ENCODE measurements around the gene MLLT10.

Gene MLLT10

GRCh38 chr10:21501091-21501490 lies 32.9 kb upstream of the MLLT10 start:
- FAIRE-seq = no peak
- DNase-seq (ENCODE audit: low spot score) = no peak

- FAIRE-seq (no peak), DNase-seq (ENCODE audit: low spot score) (no peak)
These were observed 32.2 kb upstream of the MLLT10 start for GRCh38 chr10:21501731-21502347.

DNA sequence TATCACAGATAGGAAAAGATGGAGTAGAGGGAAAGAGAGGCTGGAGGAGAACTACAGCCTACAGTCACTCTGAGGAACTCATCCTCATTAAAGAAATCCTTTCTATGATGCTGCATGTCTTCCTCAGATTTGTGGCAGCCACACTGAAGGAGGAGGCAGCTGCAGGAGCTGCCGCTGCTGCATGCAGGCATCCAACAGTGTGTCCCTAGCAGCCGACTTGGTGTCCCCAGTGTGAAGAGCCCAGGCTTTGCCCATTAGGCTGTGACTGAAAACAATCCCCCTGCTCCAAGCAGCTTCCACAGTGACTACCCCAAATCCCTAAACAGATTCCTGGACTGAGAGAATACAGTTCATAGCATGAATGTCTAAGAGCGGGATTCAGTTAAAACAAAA lies 31.7 kb upstream of the MLLT10 start:
- no peak for FAIRE-seq
- DNase-seq (ENCODE audit: low spot score) = no peak

DNA sequence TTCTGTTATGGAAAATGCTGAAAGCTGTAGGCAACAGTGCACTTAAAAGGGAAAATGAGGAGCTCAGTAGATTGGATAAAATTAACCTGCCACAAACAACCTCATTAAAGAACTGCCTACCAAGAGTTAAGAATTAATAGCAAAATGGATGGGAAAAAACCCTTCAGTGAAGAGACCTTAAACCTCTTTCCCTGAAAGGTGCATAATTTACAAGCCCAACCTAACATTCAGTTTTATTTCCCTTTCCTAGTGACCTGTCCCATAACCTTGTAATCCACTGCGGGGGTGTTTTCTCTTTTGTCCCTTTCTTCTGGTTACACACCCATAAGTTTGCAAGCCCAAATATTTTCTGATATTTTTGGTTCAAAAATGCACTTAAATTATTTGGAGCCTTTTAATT lies 30.5 kb upstream of the MLLT10 start:
- DNase-seq (ENCODE audit: low spot score) (no peak), FAIRE-seq (no peak)

DNA sequence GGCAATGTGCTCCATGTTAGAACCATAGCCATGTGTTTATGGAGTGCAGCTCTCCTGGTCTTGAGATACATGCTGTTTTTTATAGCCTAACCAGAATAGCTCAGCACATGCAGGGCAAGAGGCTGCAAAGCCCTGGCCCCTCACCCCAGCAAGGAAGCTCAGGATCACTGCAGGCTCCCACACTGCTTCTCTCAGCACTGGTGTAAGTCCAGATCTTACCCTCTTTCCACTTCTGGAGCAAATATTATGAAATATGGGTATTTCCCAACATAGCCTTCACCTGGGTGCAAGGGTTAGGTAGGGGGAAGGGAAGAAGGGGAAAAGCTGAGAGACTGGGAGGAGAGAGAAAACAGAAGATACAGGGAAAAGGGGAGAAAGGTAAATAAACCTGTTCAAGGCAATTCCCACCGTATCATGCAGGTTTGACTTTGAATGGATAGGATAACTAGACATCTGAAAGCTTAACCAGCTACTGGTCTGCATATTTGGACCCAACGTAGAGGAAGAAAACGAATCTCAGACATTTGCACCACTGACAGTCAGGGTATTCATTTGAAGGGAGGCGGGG lies 28.2 kb upstream of the MLLT10 start:
- DNase-seq (ENCODE audit: low spot score) (no peak), FAIRE-seq (no peak)

DNA sequence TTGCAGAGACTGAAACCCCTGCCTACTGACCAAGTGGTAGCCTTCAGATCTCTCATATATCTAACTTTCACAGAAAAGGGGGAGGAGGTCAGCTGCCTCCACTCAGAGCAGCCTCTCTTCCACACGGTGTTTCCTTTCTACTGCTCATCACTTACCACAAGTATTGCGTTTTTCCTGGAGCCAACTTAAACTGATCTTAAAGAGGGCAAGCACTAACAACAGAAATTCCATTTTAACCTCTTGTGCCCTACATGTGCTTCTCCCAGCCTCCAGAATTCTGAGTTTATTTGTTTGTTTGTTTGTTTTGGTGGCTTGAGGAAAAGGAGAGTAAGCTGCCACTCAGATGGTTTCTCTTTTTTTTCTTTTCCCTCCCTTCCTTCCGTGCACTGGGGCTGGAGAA lies 27.7 kb upstream of the MLLT10 start:
- no peak for DNase-seq (ENCODE audit: low spot score)
- FAIRE-seq = no peak

GRCh38 chr10:21507150-21507549 lies 26.9 kb upstream of the MLLT10 start:
- FAIRE-seq = no peak

DNA sequence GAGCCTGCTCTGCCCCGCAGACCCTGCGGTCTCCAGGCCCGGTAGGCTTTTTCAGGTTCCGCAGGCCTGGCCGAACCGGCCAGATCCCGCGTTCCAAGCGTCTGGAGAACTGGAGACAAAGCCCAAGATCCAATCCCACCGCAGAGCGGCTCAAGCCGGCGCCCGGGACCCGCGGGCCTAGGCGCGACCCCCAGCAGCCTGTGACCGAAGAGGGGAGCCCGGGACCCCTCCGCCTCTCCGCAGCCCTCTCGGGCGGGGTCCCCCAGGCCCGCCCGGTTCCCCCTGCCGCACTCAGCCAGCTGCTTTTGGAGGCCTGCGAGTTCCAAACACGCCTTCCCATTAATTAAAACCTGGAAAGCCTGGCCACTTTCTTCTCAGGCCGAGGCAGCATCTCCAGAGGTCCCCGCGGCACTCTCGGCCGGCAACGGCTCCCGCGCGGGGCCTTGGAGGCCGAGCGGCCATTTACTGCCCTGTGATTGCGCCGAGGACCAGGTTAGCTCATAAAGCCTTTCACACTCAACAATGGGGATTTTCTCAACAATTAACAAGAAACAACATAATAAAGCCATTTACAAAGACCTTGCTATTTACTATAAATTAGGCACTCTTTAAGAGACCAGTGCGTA lies 25.2 kb upstream of the MLLT10 start:
- no peak for FAIRE-seq
- DNase-seq (ENCODE audit: low spot score) = no peak

More at GRCh38 chr10:21507150-21507549, 26.9 kb upstream of the MLLT10 start:
- DNase-seq (ENCODE audit: low spot score) = no peak

GRCh38 chr10:21509341-21510240 lies 24.4 kb upstream of the MLLT10 start:
- no peak for DNase-seq (ENCODE audit: low spot score)
- no peak for FAIRE-seq

GRCh38 chr10:21510241-21511094 lies 23.6 kb upstream of the MLLT10 start:
- no peak for FAIRE-seq

DNA sequence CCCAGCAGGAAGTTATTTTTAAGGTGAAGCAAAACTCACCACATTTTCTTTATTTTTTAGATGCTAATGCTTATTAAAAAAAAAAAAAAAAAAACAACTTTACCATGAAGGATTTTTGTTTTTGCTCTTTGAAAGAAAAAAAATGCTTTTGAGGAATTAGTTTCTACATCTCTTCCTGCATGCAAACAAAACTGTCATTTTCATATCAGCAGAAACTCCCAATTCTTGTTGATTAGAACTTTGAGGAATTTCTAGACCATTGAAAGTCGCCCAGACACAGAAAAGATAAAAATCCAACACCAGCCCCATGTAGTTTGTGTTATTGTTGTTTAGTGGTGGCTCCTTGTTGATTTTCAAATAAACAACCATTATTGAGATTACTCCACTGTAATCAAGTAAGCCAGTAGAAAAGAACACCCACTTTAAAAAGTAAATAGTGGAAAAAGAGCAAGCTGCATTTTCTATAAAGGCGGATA lies 22.9 kb upstream of the MLLT10 start:
- DNase-seq (ENCODE audit: low spot score) = no peak
- FAIRE-seq = no peak

More at GRCh38 chr10:21510241-21511094, 23.6 kb upstream of the MLLT10 start:
- DNase-seq (ENCODE audit: low spot score) = no peak

- FAIRE-seq (no peak), DNase-seq (ENCODE audit: low spot score) (no peak)
These were observed 22.0 kb upstream of the MLLT10 start for GRCh38 chr10:21511946-21512572.

DNA sequence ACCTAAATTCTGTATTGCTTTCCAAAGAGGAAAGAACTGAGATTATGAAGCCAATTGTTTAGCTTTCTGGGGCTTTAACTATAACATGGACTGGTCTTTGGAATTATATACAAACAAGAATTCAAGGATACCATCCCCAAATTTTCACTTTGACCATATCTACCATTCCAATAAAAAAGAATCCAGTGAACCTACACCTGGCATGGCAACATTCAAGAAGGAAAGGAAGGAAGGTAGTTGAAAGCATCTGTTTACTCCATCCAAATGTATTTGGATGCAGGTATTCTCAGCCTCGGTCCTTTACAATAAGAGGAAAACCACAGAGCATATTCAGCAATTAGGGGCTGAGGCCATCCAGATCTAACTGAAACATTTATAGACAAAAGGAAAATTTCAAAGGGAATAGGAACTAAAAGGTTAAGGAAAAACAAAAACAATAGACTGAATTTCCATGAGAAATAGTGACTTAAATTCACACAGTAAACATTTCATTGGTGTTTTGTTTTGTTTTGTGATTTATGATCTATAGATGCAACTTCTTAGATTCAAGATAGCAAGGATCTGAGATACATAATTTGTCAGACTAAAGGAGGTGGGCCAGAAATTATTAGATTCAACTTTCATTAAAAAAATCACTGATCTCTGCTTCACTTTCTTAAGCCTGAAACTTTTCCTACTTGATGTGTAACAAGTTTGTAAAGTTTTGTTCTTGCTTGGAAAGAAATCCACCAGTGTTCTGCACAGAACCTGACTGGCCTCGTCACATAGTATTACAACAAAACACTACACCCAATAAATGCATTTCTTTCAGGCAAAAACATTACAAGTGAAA lies 21.2 kb upstream of the MLLT10 start:
- FAIRE-seq (no peak), DNase-seq (ENCODE audit: low spot score) (no peak)

DNA sequence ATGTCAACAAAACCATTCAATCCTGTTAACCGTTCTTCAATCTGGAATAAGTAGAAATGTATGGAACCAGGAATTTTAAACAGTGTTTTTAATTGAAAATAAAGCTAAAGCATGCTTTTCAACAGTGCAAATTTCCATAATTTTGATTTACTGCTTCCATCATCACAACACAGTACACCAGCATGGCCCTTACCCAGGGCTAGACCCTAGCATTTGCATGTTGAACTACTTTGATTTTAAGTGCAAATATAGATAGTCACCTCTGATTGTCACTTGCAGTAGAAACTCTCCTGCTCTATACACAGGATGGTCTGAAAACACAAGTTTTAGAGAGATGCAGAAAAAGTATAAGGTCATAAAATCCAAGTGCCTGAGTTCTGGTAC lies 20.6 kb upstream of the MLLT10 start:
- no peak for FAIRE-seq
- DNase-seq (ENCODE audit: low spot score) = no peak

GRCh38 chr10:21514129-21514817 lies 19.8 kb upstream of the MLLT10 start:
- no peak for FAIRE-seq
- no peak for DNase-seq (ENCODE audit: low spot score)

DNA sequence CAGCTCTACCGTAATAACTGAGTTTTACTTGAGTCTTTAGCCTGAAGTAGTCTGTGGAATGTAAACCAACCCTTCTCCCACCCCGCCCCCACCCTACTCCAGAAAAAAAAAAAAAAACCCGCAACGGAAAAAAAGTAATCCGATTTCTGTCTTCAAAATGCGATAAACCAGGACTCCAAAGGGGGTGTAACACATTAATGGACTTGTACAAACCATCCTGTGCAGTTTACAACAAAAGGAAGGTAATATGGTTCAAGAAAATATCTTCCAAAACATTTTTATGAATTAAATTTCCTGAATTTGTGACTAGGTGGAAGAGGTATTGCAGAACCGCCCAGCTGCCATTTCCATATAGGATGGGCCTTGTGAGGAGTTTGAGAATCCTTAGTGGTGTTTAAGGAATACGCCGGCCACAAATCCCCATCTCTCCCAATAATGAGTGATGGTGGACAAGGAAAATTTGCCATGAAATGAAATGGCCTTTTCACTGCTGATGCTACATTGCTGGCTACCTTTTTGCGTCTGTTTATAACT lies 19.1 kb upstream of the MLLT10 start:
- DNase-seq (ENCODE audit: low spot score) (no peak), FAIRE-seq (no peak)

- FAIRE-seq (no peak), DNase-seq (ENCODE audit: low spot score) (no peak)
These were observed 18.4 kb upstream of the MLLT10 start for GRCh38 chr10:21515361-21516241.
